PC-9 (cell line): ENCODE measurements around the gene ITPKB. TPM values are rescaled to one million over a fixed set of nuclear protein-coding genes. Genes with fewer than 3 reads are reported as not detected.

Source experiments
- BruUV-seq: library from RNA; stranded (reverse); fragments of 400-500 nt; replicated peaks from 2 replicates; lab custom pipeline; 2021; lab: Mats Ljungman, UMichigan
- CTCF ChIA-PET: fragments of 300-600 bp; sonication (Branson Sonifier 250); formaldehyde crosslinking; loops from one replicate; lab custom pipeline; 2022; ENCODE audit warnings: antibody characterized with exemption; lab: Charles Lee
- POLR2A ChIA-PET: fragments of 300-600 bp; sonication (Branson Sonifier 250); formaldehyde crosslinking; loops from one replicate; lab custom pipeline; 2022; ENCODE audit warnings: antibody characterized with exemption; ENCODE audit not compliant: unreplicated experiment; lab: Charles Lee
- DNase-seq, 2 experiments: peaks; one replicate each; pipeline versions ENCODE4 v3.0.0 to v3.0.0-alpha.2; 2015 to 2022; ENCODE audit warnings: mixed read lengths in 1 of 2
- H2AFZ ChIP-seq: fragments of 200-600 bp; sonication (generic); 2 replicates; pipeline ENCODE4 v1.8.1; 2017; ENCODE audit warnings: antibody characterized with exemption
- H3F3A ChIP-seq: fragments of 200-600 bp; sonication (generic); 2 replicates; pipeline ENCODE4 v1.8.1; 2017; ENCODE audit warnings: antibody characterized with exemption, mild to moderate bottlenecking, low read depth; ENCODE audit not compliant: insufficient read depth
- H3K27ac ChIP-seq: fragments of 200-600 bp; sonication (generic); 2 replicates; pipeline ENCODE4 v1.6.1; 2016; ENCODE audit warnings: mixed run types
- H3K27me3 ChIP-seq: fragments of 200-600 bp; sonication (generic); 2 replicates; pipeline ENCODE4 v1.6.1; 2016; ENCODE audit warnings: low read depth, mixed run types; ENCODE audit not compliant: insufficient read depth
- H3K36me3 ChIP-seq: fragments of 200-600 bp; sonication (generic); 2 replicates; pipeline ENCODE4 v1.6.1; 2016; ENCODE audit warnings: low read depth, mixed run types
- H3K4me1 ChIP-seq: fragments of 200-600 bp; sonication (generic); replicated peaks from 2 replicates; pipeline ENCODE4 v1.6.1; 2016; ENCODE audit warnings: mixed run types; ENCODE audit not compliant: insufficient read depth
- H3K4me2 ChIP-seq: fragments of 200-600 bp; sonication (generic); 2 replicates; pipeline ENCODE4 v1.6.1; 2017; ENCODE audit warnings: mixed run types
- H3K4me3 ChIP-seq: fragments of 200-600 bp; sonication (generic); 2 replicates; pipeline ENCODE4 v1.6.1; 2016; ENCODE audit warnings: mixed run types
- H3K79me2 ChIP-seq: fragments of 200-600 bp; sonication (generic); 2 replicates; pipeline ENCODE4 v1.6.1; 2017; ENCODE audit warnings: low read depth, mixed run types
- H3K9me2 ChIP-seq: fragments of 200-600 bp; sonication (generic); 2 replicates; pipeline ENCODE4 v1.8.1; 2017; ENCODE audit warnings: mild to moderate bottlenecking; ENCODE audit not compliant: insufficient read depth
- H3K9me3 ChIP-seq: fragments of 200-600 bp; sonication (generic); 2 replicates; pipeline ENCODE4 v1.8.1; 2016; ENCODE audit warnings: low read depth; ENCODE audit not compliant: insufficient read depth
- H4K20me1 ChIP-seq: fragments of 200-600 bp; sonication (generic); 2 replicates; pipeline ENCODE4 v1.8.1; 2017; ENCODE audit not compliant: insufficient read depth
- EZH2 ChIP-seq: fragments of 200-600 bp; sonication (generic); IDR thresholded peaks from 2 replicates; pipeline ENCODE4 v1.8.0; 2017; ENCODE audit warnings: antibody characterized with exemption, low read depth
- intact Hi-C: fragments of 100-400 bp; cut with micrococcal nuclease; formaldehyde crosslinking; loops from one replicate; pipeline ENCODE4 v1.10.0; 2022; ENCODE audit not compliant: unreplicated experiment
- total RNA-seq: library from RNA; stranded (reverse); gene quantifications from 2 replicates; pipeline ENCODE4 v1.2.3, GENCODE V29; 2021
- TF ChIP-seq, protein P1 (sequence below): fragments of 200-600 bp; sonication (generic); conservative IDR thresholded peaks from 2 replicates; pipeline ENCODE4 v1.6.1; 2017; ENCODE audit warnings: mixed run types, antibody characterized with exemption, mild to moderate bottlenecking, moderate library complexity

The ITPKB gene
- total RNA-seq, 1 experiment from 2014 or later, result 13.4 TPM

DNA sequence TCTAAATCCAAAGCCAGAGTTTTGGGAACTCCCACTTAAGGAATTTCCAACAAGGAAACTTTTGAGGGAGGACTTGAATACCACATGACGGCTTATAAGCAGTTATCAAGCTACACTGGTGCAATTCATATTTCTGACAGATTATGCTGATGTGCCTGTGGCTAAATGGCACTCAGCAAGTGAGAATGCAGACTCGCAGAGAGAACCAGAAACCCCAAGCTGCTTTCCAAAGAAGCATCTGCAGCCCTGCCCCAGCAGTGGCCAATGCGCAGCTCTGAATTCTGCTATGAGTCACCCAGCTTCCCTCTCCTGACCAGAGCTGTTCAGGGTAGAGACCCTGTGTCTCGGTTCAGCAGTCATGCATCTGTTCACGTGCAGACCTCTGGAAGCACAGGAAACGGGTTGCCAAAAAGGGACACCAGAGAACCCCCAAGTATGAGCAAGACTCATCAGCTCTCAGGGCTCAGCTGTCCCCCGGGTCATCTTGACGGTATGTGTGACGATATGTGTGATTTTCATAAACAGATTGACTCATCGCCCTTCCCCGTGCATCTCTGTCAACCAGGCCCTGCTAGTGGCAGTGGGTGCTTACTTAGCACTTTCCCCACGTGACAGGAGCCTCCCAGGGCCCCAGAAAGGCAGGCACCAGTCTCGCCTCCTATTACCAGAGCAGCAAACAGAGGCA is 76.3 kb downstream of the ITPKB start:
- no peaks in the 10 kb centered on the region for H4K20me1 ChIP-seq
- peaks cover 23% of the 10 kb centered on the region; the same call in 1 of the 2 replicates for H3K79me2 ChIP-seq
- intact Hi-C loops, result loop anchor here (1.0 to 5.0 kb wide), 3 partner anchors 18 to 153 kb away; partner anchors contain the start of gene ITPKB
- BruUV-seq, result no TSS peak
- DNase-seq, result peak; percentile 82 to 92
- no peak overlapping the region for H2AFZ ChIP-seq
- TF ChIP-seq EZH2, result no peak
- TF ChIP-seq, protein P1, sequence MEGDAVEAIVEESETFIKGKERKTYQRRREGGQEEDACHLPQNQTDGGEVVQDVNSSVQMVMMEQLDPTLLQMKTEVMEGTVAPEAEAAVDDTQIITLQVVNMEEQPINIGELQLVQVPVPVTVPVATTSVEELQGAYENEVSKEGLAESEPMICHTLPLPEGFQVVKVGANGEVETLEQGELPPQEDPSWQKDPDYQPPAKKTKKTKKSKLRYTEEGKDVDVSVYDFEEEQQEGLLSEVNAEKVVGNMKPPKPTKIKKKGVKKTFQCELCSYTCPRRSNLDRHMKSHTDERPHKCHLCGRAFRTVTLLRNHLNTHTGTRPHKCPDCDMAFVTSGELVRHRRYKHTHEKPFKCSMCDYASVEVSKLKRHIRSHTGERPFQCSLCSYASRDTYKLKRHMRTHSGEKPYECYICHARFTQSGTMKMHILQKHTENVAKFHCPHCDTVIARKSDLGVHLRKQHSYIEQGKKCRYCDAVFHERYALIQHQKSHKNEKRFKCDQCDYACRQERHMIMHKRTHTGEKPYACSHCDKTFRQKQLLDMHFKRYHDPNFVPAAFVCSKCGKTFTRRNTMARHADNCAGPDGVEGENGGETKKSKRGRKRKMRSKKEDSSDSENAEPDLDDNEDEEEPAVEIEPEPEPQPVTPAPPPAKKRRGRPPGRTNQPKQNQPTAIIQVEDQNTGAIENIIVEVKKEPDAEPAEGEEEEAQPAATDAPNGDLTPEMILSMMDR, result no peak
- ChIA-PET CTCF (no interaction called here), POLR2A (interaction anchor here (0.5 to 0.9 kb wide), 5 partner anchors 9 to 686 kb away, joined by 3 to 12 read pairs (median 4); no protein-coding TSS in a partner anchor)
- peak overlapping the region; percentile 71 for H3K4me2 ChIP-seq
- peaks cover 36% of the 10 kb centered on the region for H3F3A ChIP-seq
- H3K4me1 ChIP-seq, result peaks cover 42% of the 10 kb centered on the region
- H3K27ac ChIP-seq, result peak overlapping the region; percentile 59
- H3K4me3 ChIP-seq, result peak overlapping the region; percentile 38; the same call in 1 of the 2 replicates
- no peaks in the 10 kb centered on the region for H3K36me3 ChIP-seq
- H3K9me3 ChIP-seq, result no peaks in the 10 kb centered on the region
- H3K27me3 ChIP-seq, result no peaks in the 10 kb centered on the region
- H3K9me2 ChIP-seq, result no peaks in the 10 kb centered on the region

DNA sequence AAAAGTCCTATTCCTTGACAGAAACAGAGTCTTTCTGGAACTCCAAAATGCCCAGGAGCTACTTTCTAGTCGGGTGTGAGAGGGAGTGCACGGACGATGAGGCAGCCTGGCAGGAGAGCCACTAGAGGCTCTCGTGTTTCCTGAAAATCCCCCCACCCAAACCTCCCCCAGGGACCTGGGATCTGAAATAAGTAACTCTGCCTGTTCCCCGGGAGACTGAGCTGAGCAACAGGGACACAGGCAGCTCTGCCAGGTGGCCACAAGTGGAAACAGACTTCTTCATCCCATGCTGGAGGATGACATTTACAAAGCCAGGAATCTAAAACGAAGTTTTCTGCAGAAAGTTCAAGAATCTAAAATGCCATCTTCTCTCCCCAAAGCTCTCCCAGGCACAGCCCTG is 77.1 kb downstream of the ITPKB start:
- ChIA-PET CTCF (no interaction called here), POLR2A (interaction anchor here (0.7 to 0.9 kb wide), 2 partner anchors 8 to 16 kb away, joined by 3 to 4 read pairs; no protein-coding TSS in a partner anchor)
- no TSS peak for BruUV-seq
- no peaks in the 10 kb centered on the region for H3K9me2 ChIP-seq
- H3K79me2 ChIP-seq, result peaks cover 23% of the 10 kb centered on the region; the same call in 1 of the 2 replicates
- H2AFZ ChIP-seq, result no peak overlapping the region
- H3K27ac ChIP-seq, result peak overlapping the region; percentile 59
- H3K4me3 ChIP-seq, result no peak overlapping the region
- no peaks in the 10 kb centered on the region for H3K27me3 ChIP-seq
- H3F3A ChIP-seq, result peaks cover 36% of the 10 kb centered on the region
- peaks cover 42% of the 10 kb centered on the region for H3K4me1 ChIP-seq
- TF ChIP-seq, protein P1, result no peak
- TF ChIP-seq EZH2, result no peak
- no peaks in the 10 kb centered on the region for H3K9me3 ChIP-seq
- peak overlapping the region; percentile 71 for H3K4me2 ChIP-seq
- intact Hi-C loops, result loop anchor here (1.0 to 5.0 kb wide), 3 partner anchors 19 to 153 kb away; partner anchors contain the start of gene ITPKB
- no peaks in the 10 kb centered on the region for H3K36me3 ChIP-seq
- no peak for DNase-seq
- no peaks in the 10 kb centered on the region for H4K20me1 ChIP-seq

DNA sequence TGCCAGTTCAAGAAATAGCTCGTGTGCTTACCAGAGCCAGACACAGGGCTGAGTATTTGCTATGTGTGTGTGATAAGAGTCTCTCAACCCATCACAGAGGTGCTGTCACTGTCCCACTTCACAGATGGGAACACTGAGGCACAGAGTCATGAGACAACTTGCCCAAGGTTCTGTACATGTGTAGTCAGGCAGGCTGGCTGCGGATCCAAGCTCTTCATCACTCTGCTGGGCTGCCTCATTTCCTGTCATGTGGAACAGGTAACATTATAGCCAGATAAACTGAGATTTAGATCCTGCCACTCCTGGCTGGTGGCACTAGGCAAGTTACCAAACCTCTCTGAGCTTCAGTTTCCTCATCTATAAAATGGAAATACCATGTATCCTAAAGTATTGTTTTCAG is 77.8 kb downstream of the ITPKB start:
- no peak for TF ChIP-seq EZH2
- Histone ChIP-seq H3K4me1 (peaks cover 42% of the 10 kb centered on the region), H3K27me3 (no peaks in the 10 kb centered on the region), H3K79me2 (peaks cover 23% of the 10 kb centered on the region; the same call in 1 of the 2 replicates), H3K27ac (no peak overlapping the region), H4K20me1 (no peaks in the 10 kb centered on the region), H3K9me2 (no peaks in the 10 kb centered on the region), H3K4me3 (no peak overlapping the region), H3K4me2 (no peak overlapping the region), H3F3A (peaks cover 36% of the 10 kb centered on the region), H3K9me3 (no peaks in the 10 kb centered on the region), H2AFZ (no peak overlapping the region), H3K36me3 (no peaks in the 10 kb centered on the region)
- CTCF ChIA-PET, result no interaction called here
- POLR2A ChIA-PET, result no interaction called here
- no TSS peak for BruUV-seq
- intact Hi-C loops, result loop anchor here (5.0 kb wide), 1 partner anchor 76 kb away; the partner anchor contains the start of gene ITPKB
- no peak for DNase-seq
